GM20000 (cell line): ENCODE results near the gene TNS4.

Source experiments
- DNase-seq: peaks from one replicate; pipeline ENCODE4 v3.0.0; 2012; ENCODE audit warnings: low spot score
- TF ChIP-seq, protein P1 (sequence below): IDR thresholded peaks from 2 replicates; pipeline ENCODE4 v1.5.1; 2012; ENCODE audit warnings: mild to moderate bottlenecking, control low read depth; ENCODE audit errors: extremely low read depth, missing control alignments

The TNS4 gene

DNA sequence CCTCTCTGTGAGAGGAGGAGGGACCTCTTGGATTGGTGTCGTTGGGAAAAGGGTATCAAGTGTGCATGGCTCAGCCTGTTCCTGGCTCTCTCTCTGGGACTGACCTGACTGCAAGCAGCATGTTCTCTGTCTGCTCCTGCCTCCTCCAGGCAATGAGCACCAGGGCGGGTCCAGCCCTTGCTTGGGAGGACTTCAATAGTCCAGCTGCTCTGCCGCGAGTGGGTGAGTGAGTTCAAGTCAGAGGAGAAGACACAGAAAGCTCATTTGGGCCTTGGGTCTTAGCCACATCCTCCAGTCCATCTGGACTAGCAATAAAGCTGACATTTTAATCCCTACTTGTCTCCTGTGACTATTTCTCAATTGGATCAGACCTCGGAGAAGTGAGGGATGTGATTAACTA, 25.2 kb upstream of the TNS4 start:
- TF ChIP-seq, protein P1, sequence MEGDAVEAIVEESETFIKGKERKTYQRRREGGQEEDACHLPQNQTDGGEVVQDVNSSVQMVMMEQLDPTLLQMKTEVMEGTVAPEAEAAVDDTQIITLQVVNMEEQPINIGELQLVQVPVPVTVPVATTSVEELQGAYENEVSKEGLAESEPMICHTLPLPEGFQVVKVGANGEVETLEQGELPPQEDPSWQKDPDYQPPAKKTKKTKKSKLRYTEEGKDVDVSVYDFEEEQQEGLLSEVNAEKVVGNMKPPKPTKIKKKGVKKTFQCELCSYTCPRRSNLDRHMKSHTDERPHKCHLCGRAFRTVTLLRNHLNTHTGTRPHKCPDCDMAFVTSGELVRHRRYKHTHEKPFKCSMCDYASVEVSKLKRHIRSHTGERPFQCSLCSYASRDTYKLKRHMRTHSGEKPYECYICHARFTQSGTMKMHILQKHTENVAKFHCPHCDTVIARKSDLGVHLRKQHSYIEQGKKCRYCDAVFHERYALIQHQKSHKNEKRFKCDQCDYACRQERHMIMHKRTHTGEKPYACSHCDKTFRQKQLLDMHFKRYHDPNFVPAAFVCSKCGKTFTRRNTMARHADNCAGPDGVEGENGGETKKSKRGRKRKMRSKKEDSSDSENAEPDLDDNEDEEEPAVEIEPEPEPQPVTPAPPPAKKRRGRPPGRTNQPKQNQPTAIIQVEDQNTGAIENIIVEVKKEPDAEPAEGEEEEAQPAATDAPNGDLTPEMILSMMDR = no peak
- DNase-seq = no peak

DNA sequence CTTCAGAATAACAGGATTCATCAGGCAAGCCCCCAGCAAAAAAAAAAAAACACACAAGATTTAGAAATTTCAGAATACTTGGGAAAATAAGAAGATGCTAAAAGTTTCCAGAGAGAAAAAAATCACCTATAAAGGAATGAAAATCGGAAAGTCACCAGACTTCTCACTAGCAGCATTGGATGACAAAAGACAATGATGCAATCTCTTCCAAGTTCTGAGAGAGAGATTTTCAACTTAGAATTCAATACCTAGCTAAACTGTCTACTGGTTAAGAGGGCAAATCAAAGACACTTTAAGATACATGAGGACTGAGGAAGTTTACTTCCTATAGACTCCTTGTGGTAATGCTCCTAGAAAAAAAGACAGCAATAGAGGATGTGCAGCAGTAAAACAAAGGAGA, 23.9 kb upstream of the TNS4 start:
- DNase-seq = no peak
- TF ChIP-seq, protein P1 = no peak

DNA sequence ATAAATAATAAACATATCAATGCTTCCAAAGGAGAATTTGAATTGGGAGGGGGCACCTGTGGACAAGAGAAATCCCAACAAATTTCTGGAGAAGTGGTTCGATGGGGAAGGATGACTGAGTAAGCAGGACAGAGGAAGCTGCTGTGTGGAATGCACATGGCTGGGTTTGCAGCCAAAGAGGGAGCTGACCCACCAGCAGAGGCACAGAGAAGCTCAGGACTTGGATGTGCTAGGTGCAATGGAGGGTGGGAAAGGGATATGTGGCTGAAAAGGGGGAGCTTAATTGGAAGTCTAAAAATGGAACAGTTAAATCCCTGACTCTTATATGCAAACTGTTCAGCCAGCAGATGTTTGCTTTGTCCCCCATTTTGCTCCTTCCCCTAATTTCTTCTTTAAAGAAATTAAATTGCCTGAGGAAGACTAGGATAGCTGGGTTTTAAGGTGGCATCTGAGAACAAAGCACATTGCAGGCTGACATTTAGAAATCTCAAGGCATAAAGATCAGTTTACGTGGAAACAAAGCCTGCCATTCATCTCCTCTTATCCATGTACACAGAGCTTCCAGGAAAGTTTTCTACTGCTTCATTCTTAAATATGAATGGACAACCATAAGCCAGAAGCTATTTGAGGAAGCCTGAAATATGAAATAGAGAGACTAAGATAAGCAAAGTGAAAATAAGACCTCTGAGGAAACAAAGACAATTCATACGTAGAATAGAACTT, 23.0 kb upstream of the TNS4 start:
- TF ChIP-seq, protein P1 = no peak
- DNase-seq = no peak

DNA sequence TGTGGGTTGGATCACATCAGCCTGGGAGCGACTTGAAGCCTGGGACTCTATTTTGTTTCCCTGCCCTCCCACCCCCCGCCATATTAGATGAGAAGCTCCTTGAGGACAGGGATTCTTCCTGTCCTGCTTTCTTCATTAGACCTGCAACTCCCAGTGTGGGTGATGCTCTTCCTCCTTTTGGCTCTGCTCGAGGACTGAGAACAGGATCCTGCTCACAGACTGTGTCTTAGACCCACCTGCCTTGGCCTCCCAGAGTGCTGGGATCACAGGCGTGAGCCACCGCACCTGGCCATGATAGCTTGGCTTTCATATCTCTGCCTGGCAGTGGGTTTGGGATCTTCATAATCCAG, 21.5 kb upstream of the TNS4 start:
- no peak for DNase-seq
- TF ChIP-seq, protein P1 = no peak

DNA sequence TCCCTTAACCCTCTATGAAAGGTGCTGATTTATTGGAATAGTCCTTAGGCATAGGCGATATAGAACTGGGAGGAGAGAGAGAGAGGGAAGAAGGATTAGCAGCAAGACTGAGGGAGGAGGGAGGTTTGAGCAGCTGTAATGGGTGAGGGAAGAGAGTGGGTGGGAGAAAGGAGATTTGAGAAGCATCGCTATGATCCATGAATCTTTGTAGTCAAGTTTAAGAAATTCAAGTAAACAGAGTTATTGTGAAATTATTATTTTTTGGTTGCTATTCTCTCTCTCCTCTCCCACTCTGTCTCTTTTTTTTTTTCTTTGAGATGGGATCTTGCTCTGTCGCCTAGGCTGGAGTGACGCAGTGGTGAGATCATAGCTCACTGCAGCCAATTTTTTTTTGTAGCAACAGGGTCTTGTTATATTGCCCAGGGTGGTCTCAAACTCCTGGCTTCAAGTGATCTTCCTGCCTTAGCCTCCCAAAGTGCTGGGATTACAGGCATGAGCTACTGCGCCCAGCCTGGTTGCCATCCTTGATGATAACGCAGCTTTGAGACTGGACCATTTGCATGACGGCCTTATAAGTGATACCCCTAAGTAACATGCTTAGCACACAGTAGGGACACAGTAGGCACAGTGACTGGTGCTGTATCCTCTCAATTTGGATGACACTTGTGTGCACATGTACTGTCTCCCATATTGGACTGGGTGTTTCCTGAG, 21.0 kb upstream of the TNS4 start:
- no peak for DNase-seq
- TF ChIP-seq, protein P1 = no peak

DNA sequence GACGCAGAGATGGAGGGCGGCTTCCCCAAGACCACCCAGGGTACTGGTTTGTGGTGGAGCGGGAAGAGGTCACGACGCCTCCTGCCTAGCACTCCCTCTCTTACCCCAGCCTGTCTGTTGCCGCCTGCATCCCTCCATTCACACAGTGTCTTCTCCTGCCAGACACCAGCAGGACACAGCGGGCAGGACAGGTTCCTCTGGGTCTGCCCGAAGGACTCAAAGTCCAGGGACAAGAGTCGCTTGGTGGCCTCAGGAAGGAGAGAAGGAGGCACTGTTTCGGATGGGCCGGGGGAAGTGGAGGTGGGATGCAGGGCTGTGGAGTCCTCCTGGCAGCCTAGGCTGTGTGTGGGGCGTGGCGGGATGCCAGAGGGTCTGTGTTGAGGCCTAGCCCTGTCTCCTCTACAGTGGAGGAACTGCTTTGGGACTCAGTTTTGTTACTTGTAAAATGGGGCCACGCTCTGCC, 19.6 kb upstream of the TNS4 start:
- no peak for DNase-seq
- TF ChIP-seq, protein P1 = no peak

DNA sequence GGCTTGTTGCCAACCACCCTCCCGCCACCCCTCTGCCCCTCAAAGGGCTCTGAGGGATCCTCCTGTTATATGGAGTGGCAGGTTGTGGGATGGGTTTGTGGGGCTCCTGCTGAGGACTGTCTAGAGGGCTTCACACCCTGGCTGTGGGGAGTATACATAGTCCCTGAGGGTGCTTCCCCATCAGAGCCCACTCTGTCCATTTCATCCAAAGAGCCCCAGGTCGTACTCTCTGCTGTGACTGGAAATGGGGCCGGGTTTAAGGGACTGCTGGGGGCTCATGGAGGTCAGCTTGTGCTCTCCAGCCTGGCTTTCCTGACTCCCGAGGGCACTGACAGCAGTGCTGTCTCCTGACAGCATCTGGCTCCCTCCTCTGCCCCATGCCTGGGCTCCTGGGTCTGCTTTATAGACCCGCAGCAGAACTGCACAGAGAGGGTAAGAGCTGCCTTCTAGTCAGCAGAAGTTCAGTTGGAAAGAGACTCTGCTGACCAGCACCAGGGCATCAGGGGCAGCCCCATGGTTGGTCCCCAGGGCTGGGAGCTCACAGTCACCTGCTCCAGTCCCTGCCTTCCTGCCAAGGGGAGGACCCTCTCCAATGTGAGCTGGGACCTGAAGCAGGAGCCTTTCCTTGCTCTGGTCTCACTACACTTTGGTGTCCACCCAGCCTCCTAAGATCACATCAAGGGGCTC, 17.8 kb upstream of the TNS4 start:
- TF ChIP-seq, protein P1 = no peak
- no peak for DNase-seq
